Endothelial cell of umbilical vein (primary cell): Measurements from ENCODE around the gene PRMT2.

Experiments
- EZH2 ChIP-seq: IDR thresholded peaks from 2 replicates; pipeline ENCODE4 v1.6.1; 2012; ENCODE audit warnings: borderline replicate concordance, low read depth, mild to moderate bottlenecking, moderate library complexity, low read length, inconsistent platforms; ENCODE audit not compliant: severe bottlenecking
- FOS ChIP-seq: IDR thresholded peaks from 2 replicates; pipeline ENCODE4 v1.6.1; 2011; ENCODE audit warnings: mild to moderate bottlenecking, low read length, moderate library complexity, borderline replicate concordance; ENCODE audit not compliant: insufficient read depth
- JUN ChIP-seq: IDR thresholded peaks from 2 replicates; pipeline ENCODE4 v1.6.1; 2011; ENCODE audit warnings: borderline replicate concordance, low read depth; ENCODE audit not compliant: insufficient read length, insufficient read depth
- MAX ChIP-seq: IDR thresholded peaks from 2 replicates; pipeline ENCODE4 v1.6.1; 2011; ENCODE audit not compliant: insufficient read depth, insufficient read length
- MYC ChIP-seq: IDR thresholded peaks from one replicate; pipeline ENCODE4 v1.6.1; 2011; ENCODE audit warnings: mild to moderate bottlenecking, low read depth, low read length
- POLR2A ChIP-seq: IDR thresholded peaks from 2 replicates; pipeline ENCODE4 v1.6.1; 2012; ENCODE audit warnings: low read depth, mild to moderate bottlenecking, control low read depth, low read length
- POLR2AphosphoS5 ChIP-seq: IDR thresholded peaks from 2 replicates; pipeline ENCODE4 v1.6.1; 2012; ENCODE audit warnings: low read depth, mild to moderate bottlenecking, control low read depth, low read length, moderate library complexity; ENCODE audit not compliant: insufficient read depth
- TF ChIP-seq, protein P1 (sequence below), 2 donors: IDR thresholded peaks; 1 replicate in 1 of 2; 2 replicates in 1 of 2; pipeline ENCODE4 v1.5.1; 2011; ENCODE audit warnings: low read length in 2 of 2, mild to moderate bottlenecking in 2 of 2, moderate library complexity in 2 of 2, control low read depth in 1 of 2, inconsistent platforms in 1 of 2, low read depth in 1 of 2; ENCODE audit not compliant: insufficient read depth in 1 of 2; ENCODE audit errors: extremely low read depth in 1 of 2

GRCh38 chr21:46674430-46675007 lies 39.0 kb downstream of the PRMT2 start:
- TF ChIP-seq, protein P1, sequence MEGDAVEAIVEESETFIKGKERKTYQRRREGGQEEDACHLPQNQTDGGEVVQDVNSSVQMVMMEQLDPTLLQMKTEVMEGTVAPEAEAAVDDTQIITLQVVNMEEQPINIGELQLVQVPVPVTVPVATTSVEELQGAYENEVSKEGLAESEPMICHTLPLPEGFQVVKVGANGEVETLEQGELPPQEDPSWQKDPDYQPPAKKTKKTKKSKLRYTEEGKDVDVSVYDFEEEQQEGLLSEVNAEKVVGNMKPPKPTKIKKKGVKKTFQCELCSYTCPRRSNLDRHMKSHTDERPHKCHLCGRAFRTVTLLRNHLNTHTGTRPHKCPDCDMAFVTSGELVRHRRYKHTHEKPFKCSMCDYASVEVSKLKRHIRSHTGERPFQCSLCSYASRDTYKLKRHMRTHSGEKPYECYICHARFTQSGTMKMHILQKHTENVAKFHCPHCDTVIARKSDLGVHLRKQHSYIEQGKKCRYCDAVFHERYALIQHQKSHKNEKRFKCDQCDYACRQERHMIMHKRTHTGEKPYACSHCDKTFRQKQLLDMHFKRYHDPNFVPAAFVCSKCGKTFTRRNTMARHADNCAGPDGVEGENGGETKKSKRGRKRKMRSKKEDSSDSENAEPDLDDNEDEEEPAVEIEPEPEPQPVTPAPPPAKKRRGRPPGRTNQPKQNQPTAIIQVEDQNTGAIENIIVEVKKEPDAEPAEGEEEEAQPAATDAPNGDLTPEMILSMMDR (IDR thresholded peaks at IDR 0.05; ENCODE audit: extremely low read depth in 1 of 2, insufficient read depth in 1 of 2, low read depth in 1 of 2, low read length in 2 of 2) = no peak
- TF ChIP-seq POLR2A (no peak), POLR2AphosphoS5 (no peak), JUN (no peak), EZH2 (no peak), MYC (no peak), FOS (no peak), MAX (no peak)
